ENCODE data around the gene TCP11. TPM values are rescaled to one million over a fixed set of nuclear protein-coding genes. Genes with fewer than 3 reads are reported as not detected.

TCP11 gene
- total RNA-seq, 4 donors from 2014 or later: not detected

DNA sequence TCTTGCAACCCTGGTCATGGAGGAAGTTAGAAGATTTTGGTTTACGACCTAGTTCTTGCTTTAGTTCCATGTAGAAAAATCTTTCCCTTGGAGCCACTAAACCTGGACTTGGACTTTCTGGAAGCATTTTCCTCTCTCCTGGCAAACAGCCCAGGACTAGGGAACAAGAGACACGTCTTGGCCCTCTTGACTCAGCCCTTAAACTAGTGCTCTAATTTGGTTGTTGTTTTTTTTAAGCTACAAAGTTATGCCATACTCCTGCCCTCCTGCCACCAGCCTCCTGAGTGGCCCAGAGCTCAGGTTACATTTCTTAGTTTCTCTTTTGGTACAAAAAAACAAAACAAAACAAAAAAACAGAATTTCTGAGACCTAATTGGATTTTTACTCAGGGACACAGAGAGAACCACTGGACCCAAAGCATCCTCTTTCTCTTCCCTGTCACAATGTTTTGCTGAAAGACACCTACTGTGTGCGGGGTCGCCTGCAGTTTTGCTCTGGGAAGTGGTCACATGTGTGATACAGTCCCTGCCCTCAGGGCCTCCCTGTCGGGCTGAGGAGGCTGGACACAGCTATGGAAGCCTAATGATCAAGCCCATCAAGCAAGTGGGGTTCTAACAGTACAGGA is 40.3 kb upstream of the TCP11 start:
- no peak for DNase-seq
- peaks cover 0 to 7% (median 0%) of the 10 kb centered on the region in 4 donors for H3K4me1 ChIP-seq
- TF ChIP-seq POLR2A (IDR thresholded peaks at IDR 0.05): no peak
- no peak for TF ChIP-seq CTCF (IDR thresholded peaks at IDR 0.05)
- H3K4me3 ChIP-seq: no peak overlapping the region
- no peaks in the 10 kb centered on the region for H3K9me3 ChIP-seq
- no peaks in the 10 kb centered on the region for H3K27me3 ChIP-seq
- H3K27ac ChIP-seq: no peak overlapping the region
- no peaks in the 10 kb centered on the region for H3K36me3 ChIP-seq

GRCh38 chr6:35179901-35180535 is 38.9 kb upstream of the TCP11 start:
- no peak overlapping the region for H3K4me3 ChIP-seq
- no peak overlapping the region for H3K27ac ChIP-seq
- no peaks in the 10 kb centered on the region for H3K9me3 ChIP-seq
- H3K36me3 ChIP-seq: no peaks in the 10 kb centered on the region
- H3K4me1 ChIP-seq: peaks cover 0 to 7% (median 0%) of the 10 kb centered on the region in 4 donors
- no peaks in the 10 kb centered on the region for H3K27me3 ChIP-seq
- TF ChIP-seq POLR2A (IDR thresholded peaks at IDR 0.05): no peak
- no peak for TF ChIP-seq CTCF (IDR thresholded peaks at IDR 0.05)
- DNase-seq: no peak

DNA sequence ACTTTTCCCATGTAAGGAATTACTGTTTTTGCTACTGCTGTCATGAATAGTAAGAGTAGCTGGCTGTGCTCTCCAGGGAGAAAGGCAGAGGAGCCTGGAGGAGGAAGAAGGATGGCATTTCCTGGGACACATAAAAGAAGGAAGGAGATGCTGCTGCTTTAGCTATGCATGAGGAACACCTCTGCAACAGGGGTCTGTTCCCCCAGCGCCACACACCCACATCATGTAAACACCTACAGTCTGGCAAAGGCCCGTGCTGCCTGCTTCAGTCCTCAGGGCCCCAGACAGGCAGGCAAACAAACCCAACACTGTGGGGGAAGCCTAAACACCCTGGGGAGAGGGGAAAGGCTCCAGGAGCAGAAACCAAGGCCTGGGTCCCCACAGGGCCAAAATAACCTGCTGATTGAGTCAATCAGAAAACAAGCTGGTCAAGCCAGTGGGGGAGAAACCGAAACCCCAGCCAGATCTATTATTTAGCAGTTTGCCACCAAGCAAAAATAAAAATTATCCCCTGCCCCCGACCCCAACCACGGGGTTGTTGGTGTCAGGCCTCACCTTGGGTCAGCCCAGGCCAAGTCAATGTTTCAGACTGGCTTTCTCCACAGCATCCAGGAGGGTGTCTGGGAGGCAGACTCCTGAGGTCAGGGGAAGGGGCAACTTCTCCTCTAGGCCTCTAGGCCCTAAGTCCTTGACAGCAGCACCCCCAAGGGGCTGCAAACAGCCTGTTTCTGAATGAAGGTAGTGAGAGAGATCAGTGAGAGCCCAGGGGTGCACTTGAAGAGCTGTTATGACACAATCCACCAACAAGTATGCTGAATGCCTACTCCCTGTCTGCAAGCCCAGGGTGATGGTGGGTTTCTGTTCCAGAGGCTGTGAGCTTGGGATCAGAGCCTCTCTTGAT is 38.0 kb upstream of the TCP11 start:
- H3K4me1 ChIP-seq: peaks cover 0 to 7% (median 0%) of the 10 kb centered on the region in 4 donors
- H3K27me3 ChIP-seq: no peaks in the 10 kb centered on the region
- H3K4me3 ChIP-seq: no peak overlapping the region
- no peak overlapping the region for H3K27ac ChIP-seq
- no peak for DNase-seq
- no peaks in the 10 kb centered on the region for H3K36me3 ChIP-seq
- no peak for TF ChIP-seq POLR2A (IDR thresholded peaks at IDR 0.05)
- no peak for TF ChIP-seq CTCF (IDR thresholded peaks at IDR 0.05)
- no peaks in the 10 kb centered on the region for H3K9me3 ChIP-seq

DNA sequence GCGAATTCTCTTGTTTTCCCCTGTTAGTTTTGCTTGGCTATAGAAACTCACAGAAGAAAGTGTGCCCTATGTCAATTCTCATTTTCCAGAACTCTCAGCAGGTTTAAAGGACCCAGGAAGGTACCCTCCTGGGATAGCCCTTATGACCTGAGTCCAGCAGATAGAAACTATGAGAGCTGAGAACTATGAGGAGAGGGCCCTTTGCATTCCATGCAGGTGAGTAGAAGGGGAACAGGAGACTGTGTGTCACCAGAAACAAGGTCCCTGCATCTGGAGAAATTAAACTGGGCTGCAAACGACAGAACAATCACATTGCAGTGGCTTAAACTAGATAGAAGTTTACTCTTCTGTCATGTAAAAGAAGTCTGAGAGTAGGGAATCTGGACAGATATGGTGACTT is 36.9 kb upstream of the TCP11 start:
- Histone ChIP-seq H3K27ac (no peak overlapping the region), H3K27me3 (no peaks in the 10 kb centered on the region), H3K4me1 (peaks cover 0 to 7% (median 0%) of the 10 kb centered on the region in 4 donors), H3K36me3 (no peaks in the 10 kb centered on the region), H3K9me3 (no peaks in the 10 kb centered on the region), H3K4me3 (no peak overlapping the region)
- no peak for TF ChIP-seq CTCF (IDR thresholded peaks at IDR 0.05)
- TF ChIP-seq POLR2A (IDR thresholded peaks at IDR 0.05): no peak
- DNase-seq: no peak

DNA sequence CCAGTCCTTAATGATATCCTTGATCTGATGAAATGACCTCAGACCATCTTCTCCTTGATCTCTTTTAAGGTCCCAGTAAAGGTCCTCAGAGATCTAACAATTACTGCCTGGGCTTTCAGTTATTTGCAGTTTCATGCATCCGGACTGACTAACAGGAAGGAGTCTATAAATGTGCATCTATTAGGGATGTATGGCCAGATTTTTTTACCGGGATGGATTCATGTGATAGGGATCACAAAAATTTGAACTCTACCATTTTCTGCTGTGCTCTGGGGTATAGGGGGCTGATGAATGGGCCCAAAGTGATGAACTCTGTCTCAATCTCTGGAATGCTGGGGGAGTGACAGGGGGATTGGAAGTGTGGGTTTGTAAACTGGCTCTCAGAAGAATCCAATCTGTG is 36.5 kb upstream of the TCP11 start:
- Histone ChIP-seq H3K4me1 (peaks cover 0 to 7% (median 0%) of the 10 kb centered on the region in 4 donors), H3K27ac (no peak overlapping the region), H3K27me3 (no peaks in the 10 kb centered on the region), H3K4me3 (no peak overlapping the region), H3K9me3 (no peaks in the 10 kb centered on the region), H3K36me3 (no peaks in the 10 kb centered on the region)
- no peak for TF ChIP-seq POLR2A (IDR thresholded peaks at IDR 0.05)
- no peak for TF ChIP-seq CTCF (IDR thresholded peaks at IDR 0.05)
- DNase-seq: no peak

All from Peyer's patch (tissue), 4 donors.